Thyroid gland (tissue), 4 donors: ENCODE measurements around the gene FRYL. TPM values are rescaled to one million over a fixed set of nuclear protein-coding genes. Genes with fewer than 3 reads are reported as not detected.

ENCODE experiments used
- DNase-seq, 2 donors: peaks; one replicate each; pipeline ENCODE4 v3.0.0-alpha.2; 2019
- H3K27ac ChIP-seq, 3 donors: fragments of 200-600 bp; sonication (generic); 1 replicate in 2 of 3; 2 replicates in 1 of 3; pipeline ENCODE4 v1.5.1; 2016 to 2019; ENCODE audit warnings: mild to moderate bottlenecking in 1 of 3, moderate library complexity in 1 of 3
- H3K27me3 ChIP-seq: fragments of 200-600 bp; sonication (generic); one replicate; pipeline ENCODE4 v1.5.1; 2019
- H3K36me3 ChIP-seq, 2 donors: fragments of 200-600 bp; sonication (generic); one replicate each; pipeline ENCODE4 v1.5.1; 2016 to 2019
- H3K4me1 ChIP-seq, 2 donors: fragments of 200-600 bp; sonication (generic); one replicate each; pipeline ENCODE4 v1.5.1; 2017 to 2019
- H3K4me3 ChIP-seq, 3 donors: fragments of 200-600 bp; sonication (generic); replicated peaks in 1 of 3; 1 replicate in 2 of 3; 2 replicates in 1 of 3; pipeline ENCODE4 v1.5.1; 2016; ENCODE audit warnings: mild to moderate bottlenecking in 1 of 3
- H3K9me3 ChIP-seq: fragments of 200-600 bp; sonication (generic); one replicate; pipeline ENCODE4 v1.5.1; 2017
- CTCF ChIP-seq, 6 experiments: fragments of 200-600 bp in 3 of 6; fragments of 450-650 bp in 3 of 6; sonication (generic) in 3 of 6; IDR thresholded peaks; one replicate each; pipeline ENCODE4 v1.5.1; 2016 to 2019; ENCODE audit warnings: antibody characterized with exemption in 6 of 6, mild to moderate bottlenecking in 2 of 6, inconsistent platforms in 1 of 6, moderate library complexity in 1 of 6
- POLR2A ChIP-seq, 2 donors: fragments of 450-650 bp; IDR thresholded peaks; one replicate each; pipeline ENCODE4 v1.6.1; 2017; ENCODE audit warnings: antibody characterized with exemption in 2 of 2, mild to moderate bottlenecking in 2 of 2, moderate library complexity in 1 of 2
- WGBS, 2 donors: methylation state at CpG; one replicate each; pipeline ENCODE4 v1.1.5; 2017; 5-methylcytosine and 5-hydroxymethylcytosine counted together
- intact Hi-C: fragments of 100-400 bp; cut with DNase I; formaldehyde crosslinking; loops from one replicate; pipeline ENCODE4 v1.15.1; 2023
- total RNA-seq, 4 donors: library from RNA; depleted of rRNA; stranded (reverse); fragments of >200 nt; gene quantifications; one replicate each; pipeline ENCODE4 v1.2.3, GENCODE V29; 2016

The FRYL gene
- total RNA-seq, 4 donors from 2014 or later = 48.7 to 90.4 (median 67.8) TPM

GRCh38 chr4:48708610-48709009 is 71.5 kb downstream of the FRYL start:
- TF ChIP-seq CTCF (IDR thresholded peaks at IDR 0.05) (no peak), POLR2A (IDR thresholded peaks at IDR 0.05) (no peak)
- no peak overlapping the region for H3K4me3 ChIP-seq
- H3K9me3 ChIP-seq = no peaks in the 10 kb centered on the region
- no peak overlapping the region for H3K27ac ChIP-seq
- H3K4me1 ChIP-seq = peaks cover 0 to 4% of the 10 kb centered on the region in 2 donors
- intact Hi-C loops = no loop called here
- peaks cover 0 to 4% of the 10 kb centered on the region in 2 donors for H3K36me3 ChIP-seq
- H3K27me3 ChIP-seq = no peaks in the 10 kb centered on the region
- 96 to 99% methylated on average over 7 of the region's 7 CpGs for WGBS, 2 donors
- no peak for DNase-seq

GRCh38 chr4:48706736-48707135 is 73.3 kb downstream of the FRYL start:
- H3K27me3 ChIP-seq = no peaks in the 10 kb centered on the region
- no peak overlapping the region for H3K4me3 ChIP-seq
- no peak overlapping the region for H3K27ac ChIP-seq
- no peak for TF ChIP-seq POLR2A (IDR thresholded peaks at IDR 0.05)
- no peak for TF ChIP-seq CTCF (IDR thresholded peaks at IDR 0.05)
- H3K9me3 ChIP-seq = no peaks in the 10 kb centered on the region
- peaks cover 0 to 4% of the 10 kb centered on the region in 2 donors for H3K4me1 ChIP-seq
- intact Hi-C loops = no loop called here
- H3K36me3 ChIP-seq = peaks cover 0 to 4% of the 10 kb centered on the region in 2 donors
- no peak for DNase-seq

- WGBS, 2 donors = 92 to 94% methylated on average over 3 of the region's 3 CpGs
- intact Hi-C loops = no loop called here
Observed at GRCh38 chr4:48705609-48706008, 74.5 kb downstream of the FRYL start.

DNA sequence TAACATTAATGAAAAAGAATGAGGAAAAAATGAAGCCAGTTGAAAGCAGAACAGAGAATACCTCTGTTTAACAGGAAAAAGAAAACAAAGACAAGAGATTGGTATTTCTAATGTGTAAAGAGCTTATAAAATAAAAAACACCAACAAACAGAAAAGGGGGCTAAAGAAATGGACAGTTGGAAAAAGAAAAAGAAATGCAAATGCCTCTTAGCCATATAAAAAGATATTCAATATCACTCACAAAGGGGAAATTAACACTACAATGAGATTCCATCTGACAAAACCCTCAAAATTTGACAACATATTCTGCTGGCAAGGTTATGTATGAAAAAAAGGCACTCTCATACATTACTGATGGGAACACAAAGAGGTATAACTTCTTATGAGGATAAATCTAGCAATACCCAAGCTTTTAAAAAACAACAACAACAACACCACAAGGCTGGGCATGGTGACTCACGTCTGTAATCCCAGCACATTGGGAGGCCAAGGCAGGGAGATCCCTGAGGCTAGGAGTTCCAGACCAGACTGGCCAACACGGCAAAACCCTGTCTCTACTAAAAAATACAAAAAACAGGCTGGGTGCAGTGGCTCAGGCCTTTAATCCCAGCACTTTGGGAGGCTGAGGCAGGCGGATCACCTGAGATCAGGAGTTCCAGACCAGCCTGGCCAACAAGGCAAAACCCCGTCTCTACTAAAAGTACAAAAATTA is 75.8 kb downstream of the FRYL start:
- TF ChIP-seq POLR2A (IDR thresholded peaks at IDR 0.05) = no peak
- TF ChIP-seq CTCF (IDR thresholded peaks at IDR 0.05) = no peak
- no peaks in the 10 kb centered on the region for H3K9me3 ChIP-seq
- no peaks in the 10 kb centered on the region for H3K27me3 ChIP-seq
- 85 to 89% methylated on average over 4 of the region's 4 CpGs for WGBS, 2 donors
- H3K4me3 ChIP-seq = no peak overlapping the region
- DNase-seq = no peak
- H3K4me1 ChIP-seq = peaks cover 4 to 11% of the 10 kb centered on the region in 2 donors
- peaks cover 0 to 4% of the 10 kb centered on the region in 2 donors for H3K36me3 ChIP-seq
- H3K27ac ChIP-seq = no peak overlapping the region
- intact Hi-C loops = no loop called here

More at GRCh38 chr4:48705609-48706008, 74.5 kb downstream of the FRYL start:
- no peak overlapping the region for H3K4me3 ChIP-seq
- no peaks in the 10 kb centered on the region for H3K27me3 ChIP-seq
- H3K27ac ChIP-seq = no peak overlapping the region
- peaks cover 0 to 4% of the 10 kb centered on the region in 2 donors for H3K4me1 ChIP-seq
- TF ChIP-seq CTCF (IDR thresholded peaks at IDR 0.05) (no peak), POLR2A (IDR thresholded peaks at IDR 0.05) (no peak)
- no peak for DNase-seq
- H3K9me3 ChIP-seq = no peaks in the 10 kb centered on the region
- peaks cover 0 to 4% of the 10 kb centered on the region in 2 donors for H3K36me3 ChIP-seq

DNA sequence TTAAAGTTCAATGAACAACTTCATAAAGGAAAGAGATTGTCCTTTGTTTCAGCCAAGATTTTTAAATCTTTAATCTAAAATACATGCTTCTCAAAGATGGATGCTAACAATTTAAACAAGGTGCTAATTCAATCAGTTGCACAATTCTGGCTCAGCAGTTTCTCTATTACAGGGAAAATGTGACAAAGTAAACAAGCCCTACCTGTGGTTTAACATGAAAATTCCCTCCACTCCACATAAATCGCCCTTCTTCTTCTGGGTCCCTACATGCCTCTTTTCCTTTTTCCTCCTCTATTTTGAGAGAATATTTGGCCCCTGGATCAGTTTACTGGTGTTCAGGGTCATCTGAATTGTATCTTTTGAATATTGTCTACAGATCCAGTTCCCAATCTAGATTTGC is 80.6 kb downstream of the FRYL start:
- Histone ChIP-seq H3K27ac (no peak overlapping the region), H3K27me3 (no peaks in the 10 kb centered on the region), H3K4me1 (peaks cover 6 to 22% of the 10 kb centered on the region in 2 donors), H3K4me3 (no peak overlapping the region), H3K9me3 (no peaks in the 10 kb centered on the region), H3K36me3 (no peaks in the 10 kb centered on the region)
- no peak for DNase-seq
- TF ChIP-seq CTCF (IDR thresholded peaks at IDR 0.05) (no peak), POLR2A (IDR thresholded peaks at IDR 0.05) (no peak)
- intact Hi-C loops = no loop called here
- WGBS, 2 donors = 40 to 50% methylated on average over 1 of the region's 1 CpG
